NCI-H1048 (cell line): ENCODE results near the gene CFD.
A peak's percentile ranks its signal among the peaks of the same experiment; 100 is the strongest.
"Not testable (repeated sequence)": the region's sequence is repeated elsewhere in the genome, so short reads cannot be mapped to it uniquely, and the experiment has no call there.

Source experiments
- DNase-seq: peaks from one replicate; lab custom pipeline; 2025; lab: John Stamatoyannopoulos, UW

Gene CFD

DNA sequence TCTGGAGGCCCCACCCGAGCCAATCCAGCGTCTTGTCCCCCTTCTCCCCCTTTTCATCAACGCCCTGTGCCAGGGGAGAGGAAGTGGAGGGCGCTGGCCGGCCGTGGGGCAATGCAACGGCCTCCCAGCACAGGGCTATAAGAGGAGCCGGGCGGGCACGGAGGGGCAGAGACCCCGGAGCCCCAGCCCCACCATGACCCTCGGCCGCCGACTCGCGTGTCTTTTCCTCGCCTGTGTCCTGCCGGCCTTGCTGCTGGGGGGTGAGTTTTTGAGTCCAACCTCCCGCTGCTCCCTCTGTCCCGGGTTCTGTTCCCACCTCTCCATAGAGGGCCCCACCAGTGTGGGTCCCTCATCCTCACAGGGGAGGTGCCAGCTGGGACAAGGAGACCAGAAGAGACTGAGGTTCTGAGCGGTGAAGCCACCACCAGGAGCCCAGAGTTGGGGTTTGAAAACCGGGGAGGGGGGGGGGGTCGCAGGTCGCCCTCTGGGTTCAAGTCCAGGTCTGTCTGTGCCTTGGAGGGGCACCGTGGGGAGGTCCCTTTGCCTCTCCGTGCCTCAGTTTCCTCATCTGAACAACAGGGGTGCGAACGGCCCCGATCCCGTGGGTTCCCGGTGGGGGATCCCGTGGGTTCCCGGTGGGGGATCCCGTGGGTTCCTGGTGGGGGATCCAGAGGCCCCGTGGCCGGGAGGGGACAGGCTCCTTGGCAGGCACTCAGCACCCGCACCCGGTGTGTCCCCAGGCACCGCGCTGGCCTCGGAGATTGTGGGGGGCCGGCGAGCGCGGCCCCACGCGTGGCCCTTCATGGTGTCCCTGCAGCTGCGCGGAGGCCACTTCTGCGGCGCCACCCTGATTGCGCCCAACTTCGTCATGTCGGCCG, 7.1 kb upstream of the CFD start, which contains the start of gene ELANE:
Gene ELANE (plus strand): TSS at position 168 of the 878 bp plus-strand sequence. CDS start 26 bp downstream, at position 194.
- DNase-seq = no peak

DNA sequence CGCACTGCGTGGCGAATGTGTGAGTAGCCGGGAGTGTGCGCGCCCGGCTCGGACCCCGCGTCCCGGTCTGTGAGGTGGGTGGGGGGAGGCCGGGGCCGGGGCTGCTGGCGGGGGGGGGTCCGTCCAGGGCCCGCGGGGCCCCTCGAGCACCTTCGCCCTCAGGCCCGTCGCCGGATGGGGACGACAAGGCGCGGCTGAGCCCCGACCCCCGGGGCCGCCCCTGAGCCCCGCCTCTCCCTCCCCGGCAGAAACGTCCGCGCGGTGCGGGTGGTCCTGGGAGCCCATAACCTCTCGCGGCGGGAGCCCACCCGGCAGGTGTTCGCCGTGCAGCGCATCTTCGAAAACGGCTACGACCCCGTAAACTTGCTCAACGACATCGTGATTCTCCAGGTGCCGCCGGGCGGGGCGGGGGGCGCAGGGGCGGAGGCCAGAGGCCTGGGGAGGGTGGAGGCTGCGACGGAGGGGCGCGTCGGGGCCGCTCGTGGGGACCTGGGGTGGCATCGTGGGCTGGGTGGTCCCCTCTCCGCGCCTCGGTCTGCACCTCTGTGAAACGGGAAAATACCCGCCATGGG, 6.4 kb upstream of the CFD start:
- DNase-seq = no peak

- DNase-seq = not testable (repeated sequence)
Measured at GRCh38 chr19:853614-854220, 5.7 kb upstream of the CFD start.

- DNase-seq = no peak
Measured at GRCh38 chr19:854549-854948, 4.9 kb upstream of the CFD start.

DNA sequence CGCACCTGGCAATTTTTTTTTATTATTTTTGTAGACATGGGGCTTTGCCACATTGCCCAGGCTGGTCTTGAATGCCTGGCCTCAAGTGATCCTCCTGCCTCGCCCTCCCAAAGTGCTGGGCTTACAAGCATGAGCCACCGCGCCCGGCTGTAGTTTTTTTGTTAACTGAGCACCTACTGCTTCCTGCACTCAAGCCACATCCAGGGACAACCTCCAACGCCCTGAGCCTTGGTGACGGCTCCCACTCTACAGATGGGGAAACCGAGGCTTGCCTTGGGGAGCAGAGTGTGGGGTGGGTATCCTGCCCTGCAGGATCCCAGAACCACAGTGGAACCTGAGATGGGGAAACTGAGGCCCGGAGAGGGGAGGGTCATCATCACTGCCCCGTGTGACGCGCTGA, 4.3 kb upstream of the CFD start:
- no peak for DNase-seq

DNA sequence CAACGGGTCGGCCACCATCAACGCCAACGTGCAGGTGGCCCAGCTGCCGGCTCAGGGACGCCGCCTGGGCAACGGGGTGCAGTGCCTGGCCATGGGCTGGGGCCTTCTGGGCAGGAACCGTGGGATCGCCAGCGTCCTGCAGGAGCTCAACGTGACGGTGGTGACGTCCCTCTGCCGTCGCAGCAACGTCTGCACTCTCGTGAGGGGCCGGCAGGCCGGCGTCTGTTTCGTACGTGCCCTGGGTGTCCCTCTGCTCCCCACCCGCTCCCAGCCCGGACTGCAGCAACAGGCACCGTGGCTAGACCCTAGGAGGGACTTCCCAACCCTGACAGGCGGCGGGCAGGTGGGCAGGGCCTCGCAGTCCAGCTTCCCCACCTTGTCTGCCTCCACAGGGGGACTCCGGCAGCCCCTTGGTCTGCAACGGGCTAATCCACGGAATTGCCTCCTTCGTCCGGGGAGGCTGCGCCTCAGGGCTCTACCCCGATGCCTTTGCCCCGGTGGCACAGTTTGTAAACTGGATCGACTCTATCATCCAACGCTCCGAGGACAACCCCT, 3.8 kb upstream of the CFD start:
- DNase-seq = no peak

- DNase-seq = no peak
Measured at GRCh38 chr19:858284-858683, 1.2 kb upstream of the CFD start.

DNA sequence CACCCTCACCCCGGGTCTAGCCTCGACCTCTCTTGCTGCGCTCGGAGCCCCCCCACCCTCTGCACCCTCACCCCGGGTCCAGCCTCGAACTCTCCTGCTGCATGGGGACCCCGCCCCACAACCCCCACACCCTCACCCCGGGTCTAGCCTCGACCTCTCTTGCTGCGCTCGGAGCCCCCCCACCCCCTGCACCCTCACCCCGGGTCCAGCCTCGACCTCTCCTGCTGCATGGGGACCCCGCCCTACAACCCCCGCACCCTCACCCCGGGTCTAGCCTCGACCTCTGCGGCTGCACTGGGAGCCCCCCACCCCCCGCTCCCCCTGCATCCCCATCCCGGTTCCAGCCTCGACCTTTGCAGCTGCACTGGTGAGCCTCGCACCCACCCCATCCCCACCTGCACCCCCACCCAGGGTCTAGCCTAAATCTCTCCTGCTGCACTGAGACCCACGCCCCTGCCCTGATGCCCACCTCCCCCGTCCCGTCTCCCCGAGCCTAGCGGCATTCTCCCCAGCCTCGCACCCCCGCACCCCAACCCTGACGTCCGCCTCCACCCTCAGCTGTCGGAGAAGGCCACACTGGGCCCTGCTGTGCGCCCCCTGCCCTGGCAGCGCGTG, 1.8 kb downstream of the CFD start:
- no peak for DNase-seq

DNA sequence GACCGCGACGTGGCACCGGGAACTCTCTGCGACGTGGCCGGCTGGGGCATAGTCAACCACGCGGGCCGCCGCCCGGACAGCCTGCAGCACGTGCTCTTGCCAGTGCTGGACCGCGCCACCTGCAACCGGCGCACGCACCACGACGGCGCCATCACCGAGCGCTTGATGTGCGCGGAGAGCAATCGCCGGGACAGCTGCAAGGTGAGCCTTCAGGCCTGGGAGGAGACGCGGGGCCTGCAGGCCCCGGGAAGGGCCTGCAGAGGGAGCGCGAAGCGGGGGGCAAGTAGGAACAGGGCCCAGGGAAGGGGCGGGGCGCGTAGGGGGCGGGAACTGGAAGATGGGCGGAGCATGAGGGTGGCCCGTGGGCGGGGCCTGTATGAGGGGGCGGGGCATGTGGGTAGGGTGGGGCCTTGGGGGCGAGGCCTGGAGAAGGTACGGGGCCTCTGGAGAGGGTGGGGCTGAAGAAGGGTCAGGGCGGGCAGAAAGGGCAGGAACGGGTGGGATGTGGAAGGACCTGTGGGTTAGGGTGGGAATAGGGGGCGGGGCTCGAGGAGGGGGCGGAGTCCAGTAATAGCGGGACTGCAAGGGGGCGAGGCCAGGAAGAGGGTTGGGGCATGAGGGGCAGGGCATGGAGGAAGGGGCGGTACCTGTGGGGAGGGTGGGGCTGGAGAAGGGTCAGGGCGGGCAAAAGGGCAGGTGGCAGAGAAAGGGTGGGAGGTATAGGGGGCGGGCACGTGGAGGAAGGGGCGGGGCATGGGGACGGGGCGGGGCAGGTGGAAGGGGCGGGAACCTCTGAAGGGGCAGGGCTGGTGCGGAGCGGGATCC, 2.5 kb downstream of the CFD start:
- peak; percentile 46 for DNase-seq

DNA sequence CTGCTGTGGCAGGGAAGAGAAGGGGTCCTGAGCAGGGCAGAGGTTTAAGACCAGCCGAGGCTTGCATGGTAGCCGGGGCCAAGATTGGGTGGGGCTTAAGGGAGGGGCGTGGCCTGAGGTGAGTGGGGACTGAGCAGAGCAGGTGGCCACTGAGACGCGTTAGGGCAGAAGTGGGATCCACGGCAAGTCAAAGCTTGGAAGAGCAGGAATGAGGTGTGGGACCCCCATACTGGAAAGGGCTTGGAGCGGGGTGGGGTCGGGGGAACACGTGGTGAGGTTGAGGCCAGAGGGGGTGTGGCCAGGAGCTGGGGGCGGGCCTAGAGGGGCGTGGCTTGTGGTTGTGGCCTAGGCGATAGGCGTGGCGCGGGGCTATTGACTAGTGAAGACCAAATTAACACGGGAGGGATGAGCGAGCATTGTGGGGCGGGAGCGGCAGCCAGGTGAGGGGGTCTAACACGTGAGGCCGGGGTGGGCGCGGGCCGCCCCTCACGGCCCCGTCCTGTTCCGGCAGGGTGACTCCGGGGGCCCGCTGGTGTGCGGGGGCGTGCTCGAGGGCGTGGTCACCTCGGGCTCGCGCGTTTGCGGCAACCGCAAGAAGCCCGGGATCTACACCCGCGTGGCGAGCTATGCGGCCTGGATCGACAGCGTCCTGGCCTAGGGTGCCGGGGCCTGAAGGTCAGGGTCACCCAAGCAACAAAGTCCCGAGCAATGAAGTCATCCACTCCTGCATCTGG, 3.3 kb downstream of the CFD start:
- peak; percentile 48 for DNase-seq

DNA sequence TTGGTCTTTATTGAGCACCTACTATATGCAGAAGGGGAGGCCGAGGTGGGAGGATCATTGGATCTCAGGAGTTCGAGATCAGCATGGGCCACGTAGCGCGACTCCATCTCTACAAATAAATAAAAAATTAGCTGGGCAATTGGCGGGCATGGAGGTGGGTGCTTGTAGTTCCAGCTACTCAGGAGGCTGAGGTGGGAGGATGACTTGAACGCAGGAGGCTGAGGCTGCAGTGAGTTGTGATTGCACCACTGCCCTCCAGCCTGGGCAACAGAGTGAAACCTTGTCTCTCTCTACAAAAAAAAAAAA, 3.8 kb downstream of the CFD start:
- no peak for DNase-seq

DNA sequence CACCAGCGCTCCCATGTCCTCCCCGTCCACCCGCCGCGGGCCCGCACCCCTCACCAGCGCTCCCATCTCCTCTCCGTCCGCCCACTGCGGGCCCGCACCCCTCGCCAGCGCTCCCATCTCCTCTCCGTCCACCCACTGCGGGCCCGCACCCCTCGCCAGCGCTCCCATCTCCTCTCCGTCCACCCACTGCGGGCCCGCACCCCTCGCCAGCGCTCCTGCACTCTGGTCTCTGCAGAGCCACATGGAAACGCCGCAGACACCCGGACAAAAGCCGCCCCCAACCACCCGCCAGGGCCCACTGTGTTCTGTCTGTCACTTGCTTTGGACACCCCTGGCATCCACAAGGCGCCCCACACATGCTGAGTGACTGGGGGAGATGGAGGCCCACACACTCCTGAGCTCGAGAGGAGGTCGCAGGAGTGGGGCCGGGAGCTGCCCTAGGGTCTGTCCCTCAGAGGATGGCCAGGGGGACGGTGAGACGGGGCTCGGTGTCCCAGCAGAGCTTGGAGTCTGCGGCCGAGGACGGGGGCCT, 7.4 kb downstream of the CFD start:
- no peak for DNase-seq

- no peak for DNase-seq
Measured at GRCh38 chr19:867301-867793, 7.9 kb downstream of the CFD start.

GRCh38 chr19:867855-868457, 8.5 kb downstream of the CFD start:
- no peak for DNase-seq

DNA sequence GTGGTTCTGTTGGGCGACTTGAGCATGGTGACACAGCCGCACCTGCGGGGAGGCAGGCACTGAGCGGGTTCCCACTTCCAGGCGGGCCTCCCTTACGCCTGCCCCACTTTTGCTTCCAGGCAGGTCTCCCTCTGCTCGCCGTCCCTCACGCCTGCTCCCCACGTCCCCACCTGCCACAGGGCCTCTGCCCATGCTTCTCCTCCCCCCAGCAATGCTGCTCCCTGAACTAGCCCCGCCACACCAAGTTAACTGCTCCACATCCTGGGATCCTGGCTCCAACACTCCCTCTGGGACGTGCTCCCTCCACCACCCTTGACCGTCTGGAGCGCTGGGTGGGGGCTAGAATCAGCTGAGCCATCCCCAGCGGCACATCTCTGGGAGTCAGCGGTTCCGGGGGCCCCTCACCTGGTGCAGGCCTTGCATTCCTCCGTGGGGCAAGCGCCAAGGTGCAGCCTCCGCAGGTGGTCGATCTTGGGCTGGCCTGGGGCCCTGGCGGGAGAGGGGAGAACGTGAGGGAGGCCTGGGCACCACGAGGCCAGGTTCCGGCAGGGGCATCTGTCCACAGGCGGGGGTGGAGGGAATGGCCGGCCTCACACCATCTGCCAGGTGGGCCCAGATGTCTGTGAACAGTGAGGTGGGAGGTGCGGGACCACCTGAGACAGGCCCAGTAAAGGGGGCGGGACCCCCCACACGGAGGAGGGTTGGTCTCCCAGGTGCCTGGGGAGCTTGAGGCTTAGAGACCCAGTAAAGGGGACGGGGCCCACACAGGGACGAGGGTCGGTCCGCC, 9.2 kb downstream of the CFD start:
- no peak for DNase-seq

GRCh38 chr19:869245-870177, 10.0 kb downstream of the CFD start:
- DNase-seq = no peak

DNA sequence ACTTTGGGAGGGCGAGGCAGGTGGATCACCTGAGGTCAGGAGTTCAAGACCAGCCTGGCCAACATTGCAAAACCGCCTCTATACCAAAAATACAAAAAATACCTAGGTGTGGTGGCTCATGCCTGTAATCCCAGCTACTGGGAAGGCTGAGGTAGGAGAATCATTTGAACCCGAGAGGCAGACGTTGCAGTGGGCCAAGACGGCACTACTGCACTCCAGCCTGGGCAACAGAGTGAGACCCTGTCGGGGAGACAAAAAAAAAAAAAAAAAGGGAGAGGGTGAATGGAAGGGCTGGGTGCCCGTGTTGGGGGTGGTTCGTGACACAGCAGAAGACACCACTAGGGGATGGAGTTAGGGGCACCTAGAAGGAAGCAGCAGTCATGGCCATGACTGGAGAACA, 10.8 kb downstream of the CFD start:
- no peak for DNase-seq

DNA sequence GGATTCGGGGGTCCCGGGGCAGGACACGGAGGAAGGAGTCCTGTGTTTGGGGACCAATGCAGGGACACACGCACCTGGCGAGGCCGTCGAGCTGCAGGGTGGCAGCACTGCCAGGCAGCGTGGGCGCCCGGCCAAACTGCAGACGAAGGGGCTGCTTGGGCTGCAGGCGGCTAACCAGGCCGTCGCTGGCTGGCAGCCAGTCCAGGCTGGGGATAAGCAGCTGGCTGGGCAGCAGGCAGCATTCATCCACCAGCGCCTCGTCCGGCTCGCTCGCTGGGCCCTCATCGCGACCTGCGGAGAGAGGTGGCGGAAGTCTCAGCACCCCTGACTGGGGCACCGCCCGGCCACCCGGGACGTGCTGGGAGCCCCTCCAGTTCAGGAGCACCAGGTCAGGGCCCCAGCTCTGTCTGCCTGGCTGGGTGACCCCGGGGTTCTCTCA, 11.5 kb downstream of the CFD start:
- no peak for DNase-seq
